GM06990 (cell line): ENCODE results near the gene ADGRL3.
"Not testable (repeated sequence)": the region's sequence is repeated elsewhere in the genome, so short reads cannot be mapped to it uniquely, and the experiment has no call there.

Experiments used
- DNase-seq: peaks from one replicate; pipeline ENCODE4 v3.0.0-alpha.2; 2011; ENCODE audit not compliant: insufficient read length; ENCODE audit errors: extremely low read depth
- H3K27me3 ChIP-seq: replicated peaks from 2 replicates; pipeline ENCODE4 v1.6.0; 2011; ENCODE audit warnings: low read length; ENCODE audit not compliant: control insufficient read depth, insufficient read depth
- H3K36me3 ChIP-seq: 2 replicates; pipeline ENCODE4 v1.5.1; 2011; ENCODE audit warnings: low read length; ENCODE audit not compliant: control insufficient read depth, insufficient read depth
- H3K4me3 ChIP-seq: replicated peaks from 2 replicates; pipeline ENCODE4 v1.5.1; 2011; ENCODE audit warnings: low read depth, mild to moderate bottlenecking, control low read depth, low read length
- CTCF ChIP-seq: IDR thresholded peaks from 2 replicates; pipeline ENCODE4 v1.5.1; 2011; ENCODE audit warnings: low read length, control low read depth, mild to moderate bottlenecking, inconsistent platforms; ENCODE audit not compliant: insufficient read depth, poor library complexity, severe bottlenecking

Gene ADGRL3

DNA sequence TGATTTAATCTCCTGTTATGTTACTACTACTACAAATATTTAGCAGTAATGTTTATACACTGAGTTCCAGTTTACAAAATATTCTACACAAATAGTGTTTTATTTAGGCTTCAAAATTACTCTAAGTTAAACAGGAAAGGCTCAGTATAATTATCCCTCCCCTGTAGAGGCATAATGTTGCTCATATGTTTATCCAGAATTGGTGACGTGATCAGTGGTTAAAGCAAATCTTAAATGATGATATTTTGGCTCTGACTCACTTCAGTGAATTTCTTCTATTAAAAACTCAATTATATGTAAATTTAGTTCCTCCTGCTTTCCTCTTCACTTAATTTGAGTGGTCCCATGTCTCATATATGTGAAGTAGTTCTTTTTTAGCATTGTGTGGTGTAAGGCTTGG, 438.5 kb downstream of the ADGRL3 start:
- DNase-seq, result no peak
- H3K36me3 ChIP-seq, result no peaks in the 10 kb centered on the region
- H3K27me3 ChIP-seq, result no peaks in the 10 kb centered on the region
- TF ChIP-seq CTCF, result no peak
- no peak overlapping the region for H3K4me3 ChIP-seq

- not testable (repeated sequence) for H3K27me3 ChIP-seq, H3K4me3 ChIP-seq, H3K36me3 ChIP-seq, DNase-seq
Observed at GRCh38 chr4:61646746-61647350, 446.7 kb downstream of the ADGRL3 start.

- TF ChIP-seq CTCF, result no peak
- H3K27me3 ChIP-seq, result no peaks in the 10 kb centered on the region
- DNase-seq, result no peak
- H3K36me3 ChIP-seq, result no peaks in the 10 kb centered on the region
- no peak overlapping the region for H3K4me3 ChIP-seq
Observed at GRCh38 chr4:61648264-61648663, 448.1 kb downstream of the ADGRL3 start.

DNA sequence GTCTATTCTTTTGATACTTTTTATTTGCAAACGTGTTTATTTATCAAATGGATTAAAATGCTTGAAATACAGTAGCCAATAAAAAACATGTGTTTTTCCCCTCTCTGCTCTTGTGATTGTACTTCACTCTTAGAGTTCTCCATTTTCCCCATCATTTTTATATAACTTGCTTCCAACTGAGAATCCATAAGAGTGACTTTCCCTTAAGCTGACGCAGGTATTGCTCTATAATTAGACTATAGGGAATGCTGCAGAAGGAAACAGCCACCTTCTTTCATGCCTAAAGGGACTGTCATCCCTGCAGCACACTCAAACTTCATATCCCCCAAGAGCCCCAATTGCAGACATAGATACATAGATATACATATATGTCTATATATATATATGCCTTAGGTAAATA, 456.9 kb downstream of the ADGRL3 start:
- no peaks in the 10 kb centered on the region for H3K36me3 ChIP-seq
- TF ChIP-seq CTCF, result no peak
- no peaks in the 10 kb centered on the region for H3K27me3 ChIP-seq
- H3K4me3 ChIP-seq, result no peak overlapping the region
- DNase-seq, result no peak

DNA sequence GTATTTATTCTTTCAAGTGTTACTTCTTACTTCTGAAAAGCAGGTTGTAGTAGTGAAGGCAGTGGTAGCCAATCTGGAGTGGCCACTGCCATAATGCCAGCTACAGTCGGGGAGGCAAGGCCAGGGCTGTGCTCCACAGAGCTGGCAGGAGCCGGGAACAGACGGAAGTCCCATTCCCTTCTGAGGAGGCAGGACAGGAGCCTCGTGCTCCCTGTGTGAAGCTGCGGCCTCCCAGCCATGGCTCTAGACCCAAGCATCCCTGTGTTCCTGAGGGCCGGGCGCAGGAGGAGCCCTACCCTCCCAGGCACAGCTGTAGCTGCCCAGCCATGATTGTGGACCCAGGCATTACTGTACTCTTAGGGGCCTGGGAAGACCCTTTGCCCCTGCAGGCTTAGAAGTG, 461.8 kb downstream of the ADGRL3 start:
- H3K36me3 ChIP-seq, result no peaks in the 10 kb centered on the region
- no peak overlapping the region for H3K4me3 ChIP-seq
- no peaks in the 10 kb centered on the region for H3K27me3 ChIP-seq
- TF ChIP-seq CTCF, result no peak
- no peak for DNase-seq

- DNase-seq, result no peak
- no peak for TF ChIP-seq CTCF
- no peaks in the 10 kb centered on the region for H3K36me3 ChIP-seq
- H3K27me3 ChIP-seq, result no peaks in the 10 kb centered on the region
- no peak overlapping the region for H3K4me3 ChIP-seq
Observed at GRCh38 chr4:61662362-61662761, 462.2 kb downstream of the ADGRL3 start.
